HepG2 (cell line): ENCODE data around the gene IZUMO4. TPM values are rescaled to one million over a fixed set of nuclear protein-coding genes. Genes with fewer than 3 reads are reported as not detected.

Experiments used
- ADNP ChIP-seq: sonication (generic); formaldehyde crosslinking; IDR thresholded peaks from 2 replicates; pipeline ENCODE4 v1.4.0; 2020; ENCODE audit warnings: missing genetic modification reagents
- EEA1 ChIP-seq: sonication (generic); formaldehyde crosslinking; IDR thresholded peaks from 2 replicates; pipeline ENCODE4 v1.5.1; 2020; ENCODE audit warnings: mild to moderate bottlenecking, missing genetic modification reagents, borderline replicate concordance
- EHMT2 ChIP-seq: fragments of 200-600 bp; sonication (generic); IDR thresholded peaks from 2 replicates; pipeline ENCODE4 v1.7.0; 2017; ENCODE audit warnings: antibody characterized with exemption, low read depth, low read length, borderline replicate concordance
- NONO ChIP-seq, 2 experiments: fragments of 450-650 bp in 1 of 2; sonication (generic) in 1 of 2; formaldehyde crosslinking in 1 of 2; IDR thresholded peaks in 1 of 2; conservative IDR thresholded peaks in 1 of 2; 2 replicates each; pipeline versions ENCODE4 v1.6.1 to v1.8.0; 2017 to 2022; ENCODE audit warnings: mild to moderate bottlenecking in 1 of 2, missing genetic modification reagents in 1 of 2, moderate library complexity in 1 of 2
- NRL ChIP-seq: sonication (generic); formaldehyde crosslinking; IDR thresholded peaks from 2 replicates; pipeline ENCODE4 v1.5.0; 2020; ENCODE audit warnings: missing genetic modification reagents, mild to moderate bottlenecking, moderate library complexity, borderline replicate concordance
- PHF5A ChIP-seq: IDR thresholded peaks from one replicate; pipeline ENCODE4 v1.6.1; 2018; ENCODE audit warnings: low read depth, missing genetic modification reagents; ENCODE audit not compliant: unreplicated experiment
- RARG ChIP-seq: sonication (generic); formaldehyde crosslinking; IDR thresholded peaks from 2 replicates; pipeline ENCODE4 v1.4.0; 2020; ENCODE audit warnings: low read depth, mild to moderate bottlenecking, missing genetic modification reagents
- SMAD9 ChIP-seq: sonication (generic); formaldehyde crosslinking; IDR thresholded peaks from 2 replicates; pipeline ENCODE4 v1.5.1; 2020; ENCODE audit warnings: mild to moderate bottlenecking, missing genetic modification reagents
- TBP ChIP-seq: sonication (generic); formaldehyde crosslinking; IDR thresholded peaks from 2 replicates; pipeline ENCODE4 v1.5.0; 2020; ENCODE audit warnings: missing genetic modification reagents
- TMF1 ChIP-seq: sonication (generic); formaldehyde crosslinking; IDR thresholded peaks from 2 replicates; pipeline ENCODE4 v1.8.1; 2022; ENCODE audit warnings: low read depth, missing genetic modification reagents
- UBTF ChIP-seq: sonication (generic); formaldehyde crosslinking; IDR thresholded peaks from 2 replicates; pipeline ENCODE4 v1.4.0; 2020; ENCODE audit warnings: mild to moderate bottlenecking, missing genetic modification reagents
- ZEB1 ChIP-seq: IDR thresholded peaks from 2 replicates; pipeline ENCODE4 v1.6.1; 2012; ENCODE audit warnings: mild to moderate bottlenecking, low read depth, inconsistent platforms; ENCODE audit not compliant: insufficient replicate concordance
- ZNF10 ChIP-seq: sonication (generic); formaldehyde crosslinking; IDR thresholded peaks from 2 replicates; pipeline ENCODE4 v1.4.0; 2020; ENCODE audit warnings: mild to moderate bottlenecking, low read depth, missing genetic modification reagents, borderline replicate concordance
- ZNF34 ChIP-seq: sonication (generic); formaldehyde crosslinking; IDR thresholded peaks from 2 replicates; pipeline ENCODE4 v1.4.0; 2020; ENCODE audit warnings: mild to moderate bottlenecking, missing genetic modification reagents, borderline replicate concordance
- ZNF660 ChIP-seq: sonication (generic); formaldehyde crosslinking; IDR thresholded peaks from 2 replicates; pipeline ENCODE4 v1.5.1; 2020; ENCODE audit warnings: mild to moderate bottlenecking, low read depth, missing genetic modification reagents, borderline replicate concordance
- polyA plus RNA-seq, 8 experiments: library from polyadenylated mRNA; depleted of rRNA in 3 of 8; stranded (reverse) in 7 of 8; unstranded in 1 of 8; fragments of >200 nt; fragmentation: Illumina TruSeq in 4 of 8; extraction: Trizol in 4 of 8; gene quantifications; 2 replicates each; pipeline versions ENCODE4 v1.2.1 to v1.2.3, GENCODE V29; 2011 to 2016; ENCODE audit warnings: low read depth in 4 of 8, missing spikeins in 1 of 8, mixed read lengths in 1 of 8; ENCODE audit not compliant: insufficient read depth in 1 of 8
- total RNA-seq, 5 experiments: library from RNA; depleted of rRNA; stranded (reverse); fragments of >200 nt; fragmentation: Illumina TruSeq; extraction: Trizol; gene quantifications; 2 replicates each; pipeline ENCODE4 v1.2.3, GENCODE V29; 2016; ENCODE audit warnings: low read depth in 1 of 5
- TF ChIP-seq, protein P1 (sequence below): fragments of 450-650 bp; IDR thresholded peaks from 2 replicates; pipeline ENCODE4 v1.6.1; 2017
- TF ChIP-seq, protein P2 (sequence below): sonication (generic); formaldehyde crosslinking; IDR thresholded peaks from 2 replicates; pipeline ENCODE4 v1.4.0; 2020; ENCODE audit warnings: missing genetic modification reagents, low read depth, mild to moderate bottlenecking, borderline replicate concordance
- TF ChIP-seq, protein P3 (sequence below): sonication (generic); formaldehyde crosslinking; conservative IDR thresholded peaks from 2 replicates; pipeline ENCODE4 v1.8.0; 2022; ENCODE audit warnings: low read depth, missing genetic modification reagents
- TF ChIP-seq, protein P4 (sequence below): IDR thresholded peaks from 2 replicates; pipeline ENCODE4 v1.6.1; 2016
- TF ChIP-seq, protein P5 (sequence below): sonication (generic); formaldehyde crosslinking; IDR thresholded peaks from 2 replicates; pipeline ENCODE4 v1.4.0; 2020; ENCODE audit warnings: mild to moderate bottlenecking, low read depth, missing genetic modification reagents

The IZUMO4 gene
- total and polyA plus RNA-seq, 2 of the 13 experiments (the other 11 are each of a cell fraction or from before 2014, with no cell fraction given): 0.77 to 3.9 TPM

GRCh38 chr19:2049741-2050348 is 46.9 kb upstream of the IZUMO4 start (continued):
- TF ChIP-seq, protein P1, sequence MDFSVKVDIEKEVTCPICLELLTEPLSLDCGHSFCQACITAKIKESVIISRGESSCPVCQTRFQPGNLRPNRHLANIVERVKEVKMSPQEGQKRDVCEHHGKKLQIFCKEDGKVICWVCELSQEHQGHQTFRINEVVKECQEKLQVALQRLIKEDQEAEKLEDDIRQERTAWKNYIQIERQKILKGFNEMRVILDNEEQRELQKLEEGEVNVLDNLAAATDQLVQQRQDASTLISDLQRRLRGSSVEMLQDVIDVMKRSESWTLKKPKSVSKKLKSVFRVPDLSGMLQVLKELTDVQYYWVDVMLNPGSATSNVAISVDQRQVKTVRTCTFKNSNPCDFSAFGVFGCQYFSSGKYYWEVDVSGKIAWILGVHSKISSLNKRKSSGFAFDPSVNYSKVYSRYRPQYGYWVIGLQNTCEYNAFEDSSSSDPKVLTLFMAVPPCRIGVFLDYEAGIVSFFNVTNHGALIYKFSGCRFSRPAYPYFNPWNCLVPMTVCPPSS: no peak
- TF ChIP-seq ZEB1 (no peak), ADNP (no peak), NONO (IDR thresholded peaks at IDR 0.05) (no peak), NONO (CRISPR knock-in tag; conservative IDR thresholded peaks at IDR 0.05) (peak; percentile 53; the same call in 1 of the 2 replicates), ZNF660 (no peak), EEA1 (CRISPR knock-in tag) (no peak), EHMT2 (no peak), TBP (no peak), UBTF (peak; percentile 58; the same call in 1 of the 2 replicates), ZNF10 (CRISPR knock-in tag) (no peak), TMF1 (no peak), SMAD9 (CRISPR knock-in tag) (no peak), NRL (no peak), RARG (CRISPR knock-in tag) (no peak), ZNF34 (CRISPR knock-in tag) (no peak), PHF5A (no peak)
- TF ChIP-seq, protein P2, sequence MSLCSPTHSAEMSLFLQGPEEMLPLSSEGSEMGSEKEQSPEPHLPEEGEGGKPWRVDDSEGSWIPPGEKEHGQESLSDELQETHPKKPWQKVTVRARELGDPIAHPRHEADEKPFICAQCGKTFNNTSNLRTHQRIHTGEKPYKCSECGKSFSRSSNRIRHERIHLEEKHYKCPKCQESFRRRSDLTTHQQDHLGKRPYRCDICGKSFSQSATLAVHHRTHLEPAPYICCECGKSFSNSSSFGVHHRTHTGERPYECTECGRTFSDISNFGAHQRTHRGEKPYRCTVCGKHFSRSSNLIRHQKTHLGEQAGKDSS (CRISPR knock-in tag): no peak
- TF ChIP-seq, protein P3, sequence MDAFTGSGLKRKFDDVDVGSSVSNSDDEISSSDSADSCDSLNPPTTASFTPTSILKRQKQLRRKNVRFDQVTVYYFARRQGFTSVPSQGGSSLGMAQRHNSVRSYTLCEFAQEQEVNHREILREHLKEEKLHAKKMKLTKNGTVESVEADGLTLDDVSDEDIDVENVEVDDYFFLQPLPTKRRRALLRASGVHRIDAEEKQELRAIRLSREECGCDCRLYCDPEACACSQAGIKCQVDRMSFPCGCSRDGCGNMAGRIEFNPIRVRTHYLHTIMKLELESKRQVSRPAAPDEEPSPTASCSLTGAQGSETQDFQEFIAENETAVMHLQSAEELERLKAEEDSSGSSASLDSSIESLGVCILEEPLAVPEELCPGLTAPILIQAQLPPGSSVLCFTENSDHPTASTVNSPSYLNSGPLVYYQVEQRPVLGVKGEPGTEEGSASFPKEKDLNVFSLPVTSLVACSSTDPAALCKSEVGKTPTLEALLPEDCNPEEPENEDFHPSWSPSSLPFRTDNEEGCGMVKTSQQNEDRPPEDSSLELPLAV (CRISPR knock-in tag): no peak
- TF ChIP-seq, protein P4, sequence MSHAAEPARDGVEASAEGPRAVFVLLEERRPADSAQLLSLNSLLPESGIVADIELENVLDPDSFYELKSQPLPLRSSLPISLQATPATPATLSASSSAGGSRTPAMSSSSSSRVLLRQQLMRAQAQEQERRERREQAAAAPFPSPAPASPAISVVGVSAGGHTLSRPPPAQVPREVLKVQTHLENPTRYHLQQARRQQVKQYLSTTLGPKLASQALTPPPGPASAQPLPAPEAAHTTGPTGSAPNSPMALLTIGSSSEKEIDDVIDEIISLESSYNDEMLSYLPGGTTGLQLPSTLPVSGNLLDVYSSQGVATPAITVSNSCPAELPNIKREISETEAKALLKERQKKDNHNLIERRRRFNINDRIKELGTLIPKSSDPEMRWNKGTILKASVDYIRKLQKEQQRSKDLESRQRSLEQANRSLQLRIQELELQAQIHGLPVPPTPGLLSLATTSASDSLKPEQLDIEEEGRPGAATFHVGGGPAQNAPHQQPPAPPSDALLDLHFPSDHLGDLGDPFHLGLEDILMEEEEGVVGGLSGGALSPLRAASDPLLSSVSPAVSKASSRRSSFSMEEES (CRISPR knock-in tag): no peak
- TF ChIP-seq, protein P5, sequence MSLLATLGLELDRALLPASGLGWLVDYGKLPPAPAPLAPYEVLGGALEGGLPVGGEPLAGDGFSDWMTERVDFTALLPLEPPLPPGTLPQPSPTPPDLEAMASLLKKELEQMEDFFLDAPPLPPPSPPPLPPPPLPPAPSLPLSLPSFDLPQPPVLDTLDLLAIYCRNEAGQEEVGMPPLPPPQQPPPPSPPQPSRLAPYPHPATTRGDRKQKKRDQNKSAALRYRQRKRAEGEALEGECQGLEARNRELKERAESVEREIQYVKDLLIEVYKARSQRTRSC (CRISPR knock-in tag): no peak
